CD4-positive, alpha-beta T cell treated with Interleukin-17A for 4 hours (primary cell): ENCODE data around the gene PLK3.
"Not testable (repeated sequence)": the region's sequence is repeated elsewhere in the genome, so short reads cannot be mapped to it uniquely, and the experiment has no call there.

ENCODE experiments used
- DNase-seq: peaks from one replicate; pipeline ENCODE4 v3.0.0-alpha.2; 2020; ENCODE audit warnings: mixed read lengths

PLK3 gene

DNA sequence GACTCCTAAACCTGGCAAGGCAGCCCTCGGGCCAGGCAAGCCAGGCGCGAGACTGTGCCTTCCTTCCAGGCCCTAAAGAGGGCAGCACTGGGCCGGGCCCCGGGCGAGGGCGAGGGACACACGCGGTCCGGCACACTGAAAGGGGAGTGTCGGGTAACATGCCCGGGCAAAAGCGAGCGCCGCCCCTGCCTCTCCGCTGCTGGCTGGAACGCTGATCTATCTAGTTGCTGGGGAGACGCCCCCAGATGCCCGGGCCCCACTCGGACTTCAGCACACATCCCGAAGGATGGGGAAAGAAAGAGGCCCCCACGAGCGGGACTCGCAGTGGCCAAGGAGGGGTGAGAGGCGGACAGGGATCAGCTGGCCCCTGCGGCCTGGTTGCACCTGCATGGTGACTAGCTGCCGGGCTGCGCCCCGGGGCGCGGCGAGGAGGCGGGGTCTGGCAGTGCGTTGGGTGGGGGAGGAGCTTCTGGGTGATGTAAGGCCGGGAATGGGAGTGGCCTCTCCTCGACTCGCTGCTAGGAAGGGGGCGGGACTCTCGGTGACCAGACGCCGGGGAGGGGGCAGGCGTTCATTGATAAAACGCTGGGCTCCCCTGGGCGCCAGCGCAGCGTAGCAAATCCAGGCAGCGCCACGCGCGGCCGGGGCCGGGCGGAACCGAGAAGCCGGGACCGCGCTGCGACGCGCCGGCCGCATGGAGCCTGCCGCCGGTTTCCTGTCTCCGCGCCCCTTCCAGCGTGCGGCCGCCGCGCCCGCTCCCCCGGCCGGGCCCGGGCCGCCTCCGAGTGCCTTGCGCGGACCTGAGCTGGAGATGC lies at the start of gene PLK3:
Gene PLK3, plus strand, starts transcription at position 608 of the 815 bp plus-strand sequence. Its CDS starts 87 bp downstream, at position 695.
- DNase-seq: peak; percentile 99

DNA sequence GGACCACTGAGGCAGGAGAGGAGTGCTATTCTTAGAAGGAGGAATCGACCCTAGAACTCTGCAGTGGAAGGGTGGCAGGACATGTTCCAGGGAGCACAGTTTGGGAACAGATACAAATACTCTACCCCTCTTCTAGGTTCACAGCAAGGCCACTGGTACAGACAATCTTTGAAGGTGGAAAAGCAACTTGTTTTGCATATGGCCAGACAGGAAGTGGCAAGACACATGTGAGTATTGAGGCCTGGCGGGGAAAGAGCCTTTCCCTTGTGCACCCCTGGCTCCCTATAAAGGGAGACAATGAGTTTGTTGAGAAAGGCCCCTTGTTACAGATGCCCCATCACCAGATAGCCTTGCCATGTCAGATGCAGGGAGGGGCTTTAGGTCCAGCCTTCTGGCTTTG lies 42.8 kb upstream of the PLK3 start:
- DNase-seq: no peak

DNA sequence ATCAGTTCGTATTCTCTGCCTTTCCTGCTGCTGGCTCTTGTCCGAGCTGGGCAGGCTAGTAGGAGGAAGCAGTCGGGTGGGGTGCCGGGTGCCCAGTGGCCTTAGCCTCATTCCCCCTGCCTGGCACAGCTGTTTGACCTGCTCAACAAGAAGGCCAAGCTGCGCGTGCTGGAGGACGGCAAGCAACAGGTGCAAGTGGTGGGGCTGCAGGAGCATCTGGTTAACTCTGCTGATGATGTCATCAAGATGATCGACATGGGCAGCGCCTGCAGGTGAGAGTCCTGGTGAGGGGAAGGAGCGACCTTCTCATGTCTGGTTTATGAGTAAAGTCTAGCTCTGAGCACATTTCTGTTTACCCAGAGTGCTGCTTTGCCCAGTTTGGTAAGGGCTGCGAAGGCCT lies 41.1 kb upstream of the PLK3 start:
- DNase-seq: no peak

DNA sequence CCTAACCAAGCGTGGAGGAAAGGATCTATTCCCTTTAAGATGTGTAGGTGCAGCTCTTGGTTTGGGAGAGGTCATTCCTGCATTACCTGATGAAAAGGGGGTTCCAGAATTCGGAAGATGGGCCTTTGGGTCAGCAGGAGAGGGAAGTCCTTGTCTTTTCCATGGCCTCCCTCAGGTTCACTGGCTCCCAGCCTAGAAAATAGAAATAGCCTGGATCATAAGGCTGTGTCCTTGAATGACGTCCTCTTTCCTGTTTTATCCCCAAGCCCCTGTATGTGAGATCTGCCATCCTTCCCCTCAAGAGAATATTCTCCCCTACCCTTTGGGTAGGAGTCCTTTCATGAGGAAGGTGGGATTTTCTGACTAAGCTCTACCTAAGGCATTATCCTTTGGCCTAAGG lies 39.3 kb upstream of the PLK3 start:
- DNase-seq: no peak

DNA sequence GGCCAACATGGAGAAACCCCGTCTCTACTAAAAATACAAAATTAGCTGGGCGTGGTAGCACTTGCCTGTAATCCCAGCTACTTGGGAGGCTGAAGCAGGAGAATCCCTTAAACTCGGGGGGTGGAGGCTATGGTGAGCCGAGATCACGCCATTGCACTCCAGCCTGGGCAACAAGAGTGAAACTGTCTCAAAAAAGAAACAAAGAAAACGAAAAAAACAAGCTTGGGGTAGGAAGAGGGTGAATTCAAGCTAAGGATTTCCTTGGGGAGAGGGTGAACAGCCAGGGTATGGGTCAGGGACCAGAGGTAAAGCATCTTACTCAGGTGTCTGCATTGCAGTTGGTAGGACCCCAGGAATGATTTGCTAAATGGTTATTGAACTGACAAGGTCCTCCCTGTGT lies 33.8 kb upstream of the PLK3 start:
- DNase-seq: not testable (repeated sequence)

DNA sequence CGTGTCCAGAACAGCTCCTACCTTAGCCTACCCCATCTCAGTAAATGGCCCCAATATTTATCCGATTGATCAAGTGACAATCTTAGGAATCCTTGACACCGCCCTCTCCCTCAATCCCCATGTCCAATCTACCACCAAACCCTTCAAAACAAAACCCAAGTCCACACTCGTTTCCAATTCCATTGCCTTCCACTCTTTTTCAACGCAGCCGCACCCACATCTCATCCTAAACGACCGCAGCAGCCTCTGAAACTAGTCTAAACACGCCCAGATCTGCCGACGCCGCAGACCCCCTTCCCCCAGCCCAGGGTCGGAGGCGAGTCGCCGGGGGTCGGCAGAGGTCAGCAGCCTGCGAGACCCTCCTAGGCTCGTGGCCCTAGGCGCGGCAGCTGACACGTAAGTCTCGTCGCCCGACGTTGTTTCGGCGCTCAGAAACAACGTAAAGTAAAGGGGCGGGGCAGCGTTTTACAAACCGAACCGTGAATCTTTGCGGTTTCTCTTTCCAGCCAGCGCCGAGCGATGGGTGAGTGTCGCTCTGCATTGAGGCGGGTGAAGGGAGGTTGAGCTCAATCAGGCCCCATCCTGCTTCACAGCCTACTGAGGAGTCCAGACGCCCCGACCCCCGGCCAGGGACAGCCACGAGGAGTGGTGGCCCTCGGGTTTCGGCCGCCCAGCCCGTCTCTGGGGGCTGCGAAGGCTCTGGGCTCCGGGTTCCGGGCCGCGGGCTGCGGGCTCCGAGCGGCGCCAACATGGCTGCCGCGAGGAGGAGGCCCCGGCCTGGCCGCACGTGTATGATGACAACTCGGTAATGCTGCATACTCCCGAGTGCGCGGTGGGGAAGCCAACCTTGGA lies 24.9 kb upstream of the PLK3 start, which contains the start of gene RPS8:
Gene RPS8, plus strand, starts transcription at position 463 of the 852 bp plus-strand sequence. Its CDS starts 57 bp downstream, at position 520.
- DNase-seq: peak; percentile 92

DNA sequence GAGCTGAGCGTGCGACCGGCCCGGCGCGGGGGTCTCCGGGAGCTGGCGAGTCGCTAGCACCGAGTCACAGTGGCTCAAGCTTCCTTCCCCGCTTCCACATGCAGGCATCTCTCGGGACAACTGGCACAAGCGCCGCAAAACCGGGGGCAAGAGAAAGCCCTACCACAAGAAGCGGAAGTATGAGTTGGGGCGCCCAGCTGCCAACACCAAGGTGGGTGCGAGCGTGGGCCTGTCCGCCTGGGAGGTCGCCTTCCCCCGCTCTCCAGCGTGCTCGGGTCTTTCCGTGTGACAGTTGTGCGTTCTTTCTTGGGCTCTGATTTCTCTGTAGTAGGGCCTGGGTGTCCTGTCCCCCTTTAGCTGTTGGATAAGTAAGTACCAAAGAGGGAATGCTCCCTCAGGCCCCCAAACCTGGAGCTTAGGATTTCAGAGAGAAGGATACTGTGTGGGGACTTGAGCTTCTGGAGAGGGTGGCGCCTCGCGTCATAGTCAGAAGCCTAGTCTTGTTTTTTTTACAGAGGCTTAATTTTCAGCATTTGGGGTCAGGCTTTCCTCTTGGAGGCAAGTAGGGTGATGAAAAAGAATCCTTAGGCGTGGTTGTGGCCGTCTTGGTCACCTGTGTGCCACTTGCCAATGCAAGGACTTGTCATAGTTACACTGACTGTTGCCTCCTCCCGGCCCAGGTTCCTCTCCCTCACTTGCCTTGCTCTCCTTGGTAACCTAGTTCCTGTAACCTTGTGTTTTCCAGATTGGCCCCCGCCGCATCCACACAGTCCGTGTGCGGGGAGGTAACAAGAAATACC lies 24.0 kb upstream of the PLK3 start:
- DNase-seq: peak; percentile 20

DNA sequence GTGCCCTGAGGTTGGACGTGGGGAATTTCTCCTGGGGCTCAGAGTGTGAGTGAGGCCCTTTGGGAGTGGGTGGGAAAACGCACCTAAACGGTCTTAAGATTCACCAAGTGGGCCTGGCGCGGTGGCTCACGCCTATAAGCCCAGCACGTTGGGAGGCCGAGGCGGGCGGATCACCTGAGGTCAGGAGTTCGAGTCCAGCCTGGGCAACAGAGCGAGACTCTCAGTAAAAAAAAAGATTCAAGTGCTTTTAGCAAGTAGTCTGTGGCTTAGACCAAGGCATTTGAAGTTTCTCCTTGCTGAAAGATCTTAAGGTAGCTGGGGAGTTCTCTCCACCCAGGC lies 23.5 kb upstream of the PLK3 start:
- DNase-seq: no peak

DNA sequence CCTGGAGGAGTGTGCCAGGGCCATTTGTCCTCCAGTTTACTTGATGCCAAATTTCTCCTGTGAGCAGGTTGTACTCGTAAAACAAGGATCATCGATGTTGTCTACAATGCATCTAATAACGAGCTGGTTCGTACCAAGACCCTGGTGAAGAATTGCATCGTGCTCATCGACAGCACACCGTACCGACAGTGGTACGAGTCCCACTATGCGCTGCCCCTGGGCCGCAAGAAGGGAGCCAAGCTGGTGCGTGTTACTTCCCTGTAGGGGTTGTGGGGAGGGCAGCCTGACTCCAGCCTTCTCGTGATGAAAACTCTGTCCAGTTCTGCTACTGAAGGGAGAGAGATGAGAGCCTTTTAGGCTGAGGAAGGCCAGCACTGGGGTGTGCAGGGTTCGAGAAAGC lies 22.6 kb upstream of the PLK3 start:
- no peak for DNase-seq

DNA sequence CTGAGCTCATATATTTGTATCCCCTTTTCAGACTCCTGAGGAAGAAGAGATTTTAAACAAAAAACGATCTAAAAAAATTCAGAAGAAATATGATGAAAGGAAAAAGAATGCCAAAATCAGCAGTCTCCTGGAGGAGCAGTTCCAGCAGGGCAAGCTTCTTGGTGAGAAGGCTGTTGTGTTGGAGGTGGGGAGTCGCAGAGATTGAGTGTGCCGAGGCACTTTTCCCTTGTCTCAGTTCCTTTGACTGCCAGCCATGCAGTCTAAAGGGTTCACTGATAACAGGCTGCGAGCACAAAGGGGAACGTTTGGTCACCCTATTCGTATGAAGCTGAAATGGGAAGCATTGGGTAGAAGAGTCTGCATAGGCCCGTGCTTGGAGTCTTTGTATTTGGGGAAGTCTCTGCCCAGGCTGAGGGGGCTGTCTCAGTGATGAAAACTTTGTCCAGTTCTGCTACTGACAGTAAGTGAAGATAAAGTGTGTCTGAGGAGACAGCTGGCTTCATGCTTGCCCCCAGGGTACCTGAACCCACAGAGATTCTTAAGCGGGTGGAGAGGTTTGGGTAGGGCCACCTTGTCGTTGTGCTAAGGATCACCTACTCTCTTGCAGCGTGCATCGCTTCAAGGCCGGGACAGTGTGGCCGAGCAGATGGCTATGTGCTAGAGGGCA lies 22.1 kb upstream of the PLK3 start:
- no peak for DNase-seq

DNA sequence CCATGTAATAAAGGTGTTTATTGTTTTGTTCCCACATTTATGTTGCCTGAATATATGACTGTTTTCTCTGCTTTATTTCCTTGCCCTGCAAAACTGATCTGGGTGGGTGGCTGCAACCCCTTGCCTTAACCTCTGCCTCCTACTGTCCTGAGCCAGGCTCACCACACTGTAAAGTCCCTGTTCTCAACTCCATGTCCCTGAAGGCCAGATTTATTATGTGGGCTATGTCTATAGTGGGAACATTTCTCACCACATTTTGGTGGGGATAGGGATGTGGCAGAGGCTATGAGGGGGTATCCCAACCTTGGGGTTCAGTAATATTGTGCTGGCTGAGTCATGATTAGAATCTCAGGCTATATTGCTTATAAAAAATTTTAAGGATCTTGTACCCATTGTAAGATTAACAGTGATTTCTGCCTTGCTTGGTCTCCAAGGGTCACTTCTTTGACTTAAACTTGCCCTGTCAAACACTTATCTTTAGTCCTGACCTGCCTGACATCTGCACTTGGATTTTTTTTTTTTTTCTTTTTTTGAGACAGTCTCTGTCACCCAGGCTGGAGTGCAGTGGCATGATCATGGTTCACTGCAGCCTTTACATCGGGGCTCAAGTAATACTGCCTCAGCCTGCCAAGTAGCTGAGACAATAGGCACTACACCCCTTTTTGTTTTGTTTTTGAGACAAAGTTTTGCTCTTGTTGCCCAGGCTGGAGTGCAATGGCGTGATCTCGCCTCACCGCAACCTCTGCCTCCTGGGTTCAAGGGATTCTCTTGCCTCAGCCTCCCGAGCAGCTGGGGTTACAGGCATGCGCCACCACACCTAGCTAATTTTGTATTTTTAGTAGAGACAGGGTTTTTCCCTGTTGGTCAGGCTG lies 21.2 kb upstream of the PLK3 start:
- no peak for DNase-seq

DNA sequence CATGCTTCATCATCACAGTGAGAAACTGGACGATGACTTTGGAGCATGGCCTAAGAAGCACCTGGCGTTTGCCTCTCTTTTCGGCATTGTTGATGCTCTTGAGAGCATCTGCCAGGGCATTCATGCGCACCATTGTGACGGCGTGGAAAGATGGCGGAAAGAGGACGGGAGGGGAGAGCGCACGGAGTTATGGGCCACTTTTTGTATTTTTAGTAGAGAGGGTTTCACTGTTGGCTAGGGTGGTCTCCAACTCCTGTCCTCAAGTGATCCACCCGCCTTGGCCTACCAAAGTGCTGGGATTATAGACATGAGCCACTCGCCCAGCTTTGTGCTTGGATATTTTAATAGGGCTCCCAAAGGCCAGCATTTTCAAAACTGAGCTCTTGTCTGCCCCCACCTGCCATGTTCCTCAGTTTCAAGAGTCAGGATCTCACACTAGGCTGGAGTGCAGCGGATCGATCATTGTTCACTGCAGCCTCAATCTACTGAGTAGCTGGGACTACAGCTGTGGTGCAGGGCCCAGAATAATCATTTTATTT lies 19.5 kb upstream of the PLK3 start:
- no peak for DNase-seq

DNA sequence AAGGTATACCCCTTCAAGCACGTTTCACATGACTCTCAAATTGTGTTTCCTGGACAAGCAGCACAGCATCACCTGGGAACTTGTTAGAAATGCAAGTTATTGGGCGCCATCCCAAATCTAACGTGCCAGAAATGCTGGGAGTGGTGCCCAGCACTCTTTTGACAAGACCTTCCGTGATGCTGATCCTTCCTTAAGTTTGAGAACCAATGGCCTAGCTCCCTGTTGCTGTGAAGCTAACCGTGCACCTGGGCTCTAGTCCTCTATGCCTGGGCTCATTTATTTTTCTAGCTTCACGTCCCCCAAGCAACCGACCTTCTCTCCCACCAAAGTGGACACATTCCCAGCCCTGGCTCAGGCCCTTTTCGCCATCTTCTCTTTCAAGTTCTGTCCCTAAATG lies 16.5 kb upstream of the PLK3 start:
- no peak for DNase-seq

DNA sequence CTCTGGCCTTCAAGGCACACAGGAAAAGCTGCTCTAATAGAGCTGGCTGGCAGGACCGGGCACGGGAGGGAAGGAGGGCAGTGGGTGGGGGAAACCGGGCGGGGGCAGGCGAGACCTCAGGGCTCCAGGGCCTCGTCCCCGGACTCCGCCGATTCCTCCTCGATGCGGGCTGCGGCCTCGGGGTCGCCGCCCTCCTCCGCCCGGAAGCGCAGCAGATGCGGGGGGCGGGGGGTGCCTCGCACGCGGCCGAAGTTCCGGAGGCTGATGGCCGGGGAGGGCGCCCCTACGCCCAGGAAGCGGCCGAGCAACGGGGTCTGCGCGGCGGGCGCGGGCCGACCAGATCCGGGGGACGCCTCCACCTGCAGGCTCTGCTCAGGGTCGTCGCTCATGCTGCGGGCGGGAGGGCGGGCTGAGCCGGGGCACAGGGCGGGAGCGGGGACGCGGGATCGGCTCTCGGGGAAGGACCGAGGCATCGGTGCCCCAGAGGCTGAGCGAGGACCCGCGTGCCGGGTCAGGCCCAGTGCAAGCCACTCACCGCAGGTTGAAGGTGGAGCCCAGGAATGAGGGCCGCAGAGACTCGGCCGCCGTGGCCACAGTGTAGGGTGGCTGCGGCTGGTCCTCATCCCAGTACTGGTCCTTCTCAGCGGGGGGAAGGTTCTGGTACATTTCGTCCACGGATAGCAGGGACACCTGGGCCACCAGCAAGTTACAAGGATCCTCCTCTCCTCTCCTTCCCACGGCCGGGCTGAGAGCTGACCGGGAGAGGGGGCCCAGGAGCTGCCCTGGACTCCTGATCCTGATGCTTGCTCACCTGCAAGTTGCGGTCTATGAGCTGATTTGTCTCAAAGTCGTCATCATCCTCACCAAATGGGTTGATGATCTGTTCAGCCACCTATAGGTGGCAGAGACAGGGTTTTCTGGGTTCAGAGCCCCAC lies 15.8 kb upstream of the PLK3 start:
- peak; percentile 51 for DNase-seq

DNA sequence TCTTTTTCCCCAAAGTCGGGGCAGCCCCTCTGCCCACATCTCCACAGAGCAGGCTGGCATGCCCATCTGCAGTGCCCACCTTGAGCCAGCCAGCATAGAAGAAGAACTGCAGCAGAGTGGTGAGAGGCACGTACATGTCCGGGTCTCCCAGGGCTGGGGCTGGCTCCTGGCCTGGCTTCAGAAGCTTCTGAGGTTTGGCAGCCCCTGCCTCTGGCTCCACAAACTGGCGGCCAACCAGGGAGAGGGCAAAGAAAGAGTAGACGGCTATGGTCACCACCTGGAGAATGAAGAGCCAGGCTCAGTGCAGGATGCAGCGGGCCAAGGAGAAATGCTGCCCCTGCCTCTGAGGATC lies 15.2 kb upstream of the PLK3 start:
- DNase-seq: no peak

DNA sequence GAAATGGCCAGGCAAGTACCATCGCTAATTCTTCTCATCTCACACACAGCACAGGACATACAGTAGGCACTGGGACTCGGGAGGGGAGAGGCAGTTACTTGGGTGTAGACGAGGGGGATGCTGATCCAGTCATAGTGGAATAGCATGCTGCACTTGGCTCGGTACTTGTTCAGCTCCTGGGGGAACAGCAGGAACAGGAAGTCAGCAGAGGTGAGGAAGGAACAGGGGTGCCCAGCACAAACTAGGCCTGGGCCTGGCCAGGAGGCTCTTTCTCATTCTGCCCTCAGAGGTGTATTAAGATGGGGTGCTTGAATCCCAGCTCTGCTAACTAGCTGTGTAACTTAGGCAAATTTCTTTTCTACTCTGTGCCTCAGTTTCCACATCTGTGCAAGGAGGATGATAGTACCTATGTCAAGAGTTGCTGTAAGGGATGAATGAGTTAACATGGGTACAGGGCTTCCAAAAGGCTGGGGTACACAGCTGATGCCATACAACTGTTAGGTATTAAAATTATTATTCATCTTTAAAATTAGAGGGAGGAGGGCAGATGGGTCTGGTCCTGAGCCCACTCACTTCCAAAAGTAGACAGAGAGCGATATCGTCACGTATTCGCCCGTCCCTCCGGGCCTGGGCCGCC lies 14.6 kb upstream of the PLK3 start:
- DNase-seq: no peak

DNA sequence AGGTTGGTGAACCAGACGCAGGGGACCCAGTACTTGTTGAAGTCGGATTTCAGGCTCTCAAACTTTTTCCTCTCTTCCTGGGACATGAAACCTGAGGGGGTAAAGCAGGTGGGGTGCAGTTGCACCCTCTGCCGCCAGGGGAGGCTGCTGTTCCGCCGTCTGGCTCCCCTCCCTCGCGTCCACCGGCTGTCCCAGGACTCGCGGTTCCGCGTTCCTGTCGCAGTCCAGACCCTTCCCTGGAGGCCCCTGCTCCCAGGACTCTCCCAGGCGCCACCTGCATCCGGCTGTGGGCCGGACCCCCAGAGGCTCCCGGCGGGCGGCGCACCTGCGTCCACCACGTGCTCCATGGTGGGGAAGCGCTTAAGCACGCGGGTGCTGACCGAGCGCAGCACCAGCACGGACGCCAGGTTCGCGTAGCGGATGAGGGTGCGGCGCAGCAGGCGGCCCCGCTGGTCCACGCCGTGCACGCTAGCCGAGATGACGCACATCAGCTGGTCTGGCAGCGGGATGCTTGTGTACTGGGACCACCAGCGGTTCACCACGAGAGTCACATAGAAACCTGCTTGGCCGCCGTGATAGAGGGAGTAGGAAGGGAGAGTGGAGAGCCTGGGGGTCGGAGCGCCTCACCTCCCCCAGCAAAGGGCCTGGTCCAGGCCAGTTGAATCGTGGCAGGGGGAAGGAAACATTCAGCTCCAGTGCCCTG lies 13.9 kb upstream of the PLK3 start:
- DNase-seq: peak; percentile 87

DNA sequence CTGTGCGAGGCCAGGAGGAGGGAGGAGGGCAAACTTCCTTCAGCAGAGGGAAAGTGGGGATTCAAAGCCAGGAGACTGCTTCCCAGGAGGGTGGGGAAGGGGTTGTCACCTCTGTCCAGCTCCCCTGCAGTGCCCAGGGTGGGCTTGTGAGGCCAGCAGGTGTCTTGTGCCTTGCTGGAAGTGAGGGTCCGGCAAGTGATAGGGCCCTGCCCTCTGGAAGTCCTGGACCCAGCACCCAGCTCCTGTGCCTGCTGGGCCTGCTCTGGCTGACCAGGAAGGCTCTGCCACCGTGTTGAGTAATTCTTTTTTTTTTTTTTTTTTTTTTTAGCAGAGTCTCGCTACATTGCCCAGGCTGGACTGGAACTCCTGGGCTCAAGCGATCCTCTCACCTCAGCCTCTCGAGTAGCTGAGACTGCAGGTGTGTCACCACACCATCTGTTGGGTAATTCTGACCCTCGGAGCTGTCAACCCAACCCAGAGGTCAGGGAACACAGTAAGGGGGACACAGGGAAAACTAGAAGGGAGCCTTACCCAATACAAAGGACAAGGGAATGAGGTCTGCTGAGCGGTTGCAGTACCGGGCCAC lies 13.2 kb upstream of the PLK3 start:
- no peak for DNase-seq

DNA sequence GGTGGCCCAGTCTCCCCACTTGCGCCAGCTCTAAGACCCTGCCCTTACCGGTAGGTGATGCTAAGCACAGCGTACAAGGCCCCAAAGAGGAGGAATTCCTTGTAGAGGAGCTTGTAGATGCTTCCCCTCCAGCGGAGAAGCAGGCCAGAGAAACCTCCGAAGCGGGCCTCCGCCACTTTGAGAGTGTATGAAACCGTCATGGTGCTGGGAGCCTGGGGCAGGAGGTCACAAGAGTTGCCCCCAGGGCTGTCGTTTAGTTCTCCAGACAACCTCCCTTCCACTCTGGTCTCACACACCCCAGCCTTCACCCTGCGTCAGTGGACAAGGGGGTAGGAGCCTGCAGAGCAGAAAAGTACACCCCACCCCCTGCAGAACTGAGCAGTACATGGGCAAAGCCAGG lies 12.7 kb upstream of the PLK3 start:
- DNase-seq: no peak
